Type B pancreatic cell (in vitro differentiated cells): Measurements from ENCODE around the gene TFF2. TPM values are rescaled to one million over a fixed set of nuclear protein-coding genes. Genes with fewer than 3 reads are reported as not detected.

Experiments used
- DNase-seq: peaks from one replicate; pipeline ENCODE4 v3.0.0; 2021; ENCODE audit warnings: mixed read lengths; ENCODE audit not compliant: unreplicated experiment; ENCODE audit errors: extremely low spot score
- H3K27ac Mint-ChIP-seq: 2 replicates; pipeline ENCODE4 v1.8.0; 2021; ENCODE audit warnings: mild to moderate bottlenecking, mixed read lengths
- H3K27me3 Mint-ChIP-seq: 2 replicates; pipeline ENCODE4 v1.8.0; 2021; ENCODE audit warnings: mixed read lengths
- H3K36me3 Mint-ChIP-seq: 2 replicates; pipeline ENCODE4 v1.8.0; 2021; ENCODE audit warnings: mixed read lengths
- H3K4me1 Mint-ChIP-seq: one replicate; pipeline ENCODE4 v1.8.0; 2021; ENCODE audit warnings: mixed read lengths; ENCODE audit not compliant: unreplicated experiment
- H3K4me3 Mint-ChIP-seq: 2 replicates; pipeline ENCODE4 v1.8.0; 2021; ENCODE audit warnings: mild to moderate bottlenecking, mixed read lengths
- H3K9me3 Mint-ChIP-seq: 2 replicates; pipeline ENCODE4 v1.8.0; 2021; ENCODE audit warnings: mixed read lengths
- total RNA-seq: library from RNA; stranded (reverse); gene quantifications from 2 replicates; pipeline ENCODE4 v1.2.1, GENCODE V29; 2021; ENCODE audit warnings: low replicate concordance
- TF ChIP-seq, protein P1 (sequence below): fragments of 200-600 bp; sonication (generic); conservative IDR thresholded peaks from 2 replicates; pipeline ENCODE4 v1.5.0; 2021; ENCODE audit warnings: antibody characterized with exemption, mild to moderate bottlenecking

Gene TFF2
- total RNA-seq, 1 donor from 2014 or later, result 11.3 TPM

DNA sequence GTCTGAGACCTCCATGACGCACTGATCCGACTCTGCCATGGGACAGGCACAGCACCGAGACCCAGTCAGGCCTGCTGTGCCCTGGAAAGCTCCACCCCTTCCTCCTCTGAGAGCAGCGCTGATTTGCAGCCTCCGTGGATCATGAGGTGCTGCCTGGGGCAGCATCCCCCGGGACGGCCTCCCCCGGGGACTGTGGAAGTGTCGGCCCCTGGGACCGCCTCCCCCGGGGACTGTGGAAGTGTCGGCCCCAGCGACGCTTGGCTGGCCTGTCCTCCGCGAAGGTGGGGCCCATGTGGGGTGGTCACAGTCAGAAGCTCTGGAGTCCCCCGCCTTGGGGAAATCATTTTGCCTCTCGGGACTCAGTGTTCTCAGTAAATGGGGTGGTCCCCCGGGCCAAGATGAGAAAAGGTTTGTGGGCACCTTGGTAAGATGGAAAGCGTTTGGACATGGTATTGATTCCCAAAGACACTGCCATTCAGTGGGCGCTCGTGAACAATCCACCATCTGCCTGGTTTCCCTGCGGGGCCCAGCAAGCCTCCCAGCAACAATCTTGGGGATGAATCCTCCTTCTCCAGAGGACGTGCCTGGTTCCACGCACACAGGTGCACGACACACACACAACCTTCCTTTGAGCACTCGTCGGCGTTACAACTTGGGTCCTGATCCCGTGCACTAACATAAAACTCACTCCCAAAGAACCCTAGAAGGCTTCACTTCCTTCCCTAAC lies 3.0 kb downstream of the TFF2 start:
- H3K9me3 Mint-ChIP-seq, result no peaks in the 10 kb centered on the region
- no peak overlapping the region for H3K27ac Mint-ChIP-seq

DNA sequence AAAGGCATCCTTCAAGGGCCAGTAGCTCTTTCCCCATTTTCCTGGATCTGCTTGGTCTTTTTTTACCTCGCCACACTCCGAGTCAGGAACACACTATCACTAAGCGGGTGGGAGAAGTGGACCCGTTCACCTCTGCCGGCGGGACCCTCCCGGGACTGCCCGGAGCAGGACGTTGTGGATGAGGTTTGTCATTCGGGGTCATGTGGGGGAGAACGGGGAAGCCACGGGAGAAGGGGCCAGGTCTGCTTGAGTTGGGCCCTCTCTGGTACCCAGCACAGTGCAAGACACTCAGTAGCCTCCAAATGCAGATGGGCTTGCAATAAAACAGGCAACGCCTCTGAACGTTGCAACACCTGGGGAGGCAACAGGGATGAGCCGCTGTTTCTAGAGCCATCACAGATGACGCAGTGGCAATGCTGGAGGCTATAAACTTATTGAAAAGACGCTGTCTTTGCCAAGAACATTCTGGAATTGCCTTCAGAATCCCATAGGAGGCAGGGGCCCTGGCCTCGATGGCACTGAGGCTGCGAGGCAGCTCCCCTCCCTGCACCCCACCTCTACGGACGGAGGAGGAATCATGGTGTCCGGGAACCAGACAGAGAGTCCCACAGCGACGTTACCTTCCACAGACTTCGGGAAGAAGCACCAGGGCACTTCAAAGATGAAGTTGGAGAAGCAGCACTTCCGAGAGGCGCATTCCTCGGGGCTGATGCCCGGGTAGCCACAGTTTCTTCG lies 3.8 kb downstream of the TFF2 start:
- Mint-ChIP-seq H3K36me3 (no peaks in the 10 kb centered on the region), H3K9me3 (no peaks in the 10 kb centered on the region), H3K4me1 (no peaks in the 10 kb centered on the region), H3K27ac (no peak overlapping the region), H3K27me3 (peaks cover 3% of the 10 kb centered on the region), H3K4me3 (no peak overlapping the region)
- peak; percentile 59 for DNase-seq
- TF ChIP-seq, protein P1, sequence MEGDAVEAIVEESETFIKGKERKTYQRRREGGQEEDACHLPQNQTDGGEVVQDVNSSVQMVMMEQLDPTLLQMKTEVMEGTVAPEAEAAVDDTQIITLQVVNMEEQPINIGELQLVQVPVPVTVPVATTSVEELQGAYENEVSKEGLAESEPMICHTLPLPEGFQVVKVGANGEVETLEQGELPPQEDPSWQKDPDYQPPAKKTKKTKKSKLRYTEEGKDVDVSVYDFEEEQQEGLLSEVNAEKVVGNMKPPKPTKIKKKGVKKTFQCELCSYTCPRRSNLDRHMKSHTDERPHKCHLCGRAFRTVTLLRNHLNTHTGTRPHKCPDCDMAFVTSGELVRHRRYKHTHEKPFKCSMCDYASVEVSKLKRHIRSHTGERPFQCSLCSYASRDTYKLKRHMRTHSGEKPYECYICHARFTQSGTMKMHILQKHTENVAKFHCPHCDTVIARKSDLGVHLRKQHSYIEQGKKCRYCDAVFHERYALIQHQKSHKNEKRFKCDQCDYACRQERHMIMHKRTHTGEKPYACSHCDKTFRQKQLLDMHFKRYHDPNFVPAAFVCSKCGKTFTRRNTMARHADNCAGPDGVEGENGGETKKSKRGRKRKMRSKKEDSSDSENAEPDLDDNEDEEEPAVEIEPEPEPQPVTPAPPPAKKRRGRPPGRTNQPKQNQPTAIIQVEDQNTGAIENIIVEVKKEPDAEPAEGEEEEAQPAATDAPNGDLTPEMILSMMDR, result no peak

More for the DNA sequence above, 3.0 kb downstream of the TFF2 start:
- H3K4me3 Mint-ChIP-seq, result no peak overlapping the region
- no peaks in the 10 kb centered on the region for H3K4me1 Mint-ChIP-seq
- TF ChIP-seq, protein P1, result no peak
- peaks cover 3% of the 10 kb centered on the region for H3K27me3 Mint-ChIP-seq
- DNase-seq, result peak; percentile 65
- H3K36me3 Mint-ChIP-seq, result no peaks in the 10 kb centered on the region

DNA sequence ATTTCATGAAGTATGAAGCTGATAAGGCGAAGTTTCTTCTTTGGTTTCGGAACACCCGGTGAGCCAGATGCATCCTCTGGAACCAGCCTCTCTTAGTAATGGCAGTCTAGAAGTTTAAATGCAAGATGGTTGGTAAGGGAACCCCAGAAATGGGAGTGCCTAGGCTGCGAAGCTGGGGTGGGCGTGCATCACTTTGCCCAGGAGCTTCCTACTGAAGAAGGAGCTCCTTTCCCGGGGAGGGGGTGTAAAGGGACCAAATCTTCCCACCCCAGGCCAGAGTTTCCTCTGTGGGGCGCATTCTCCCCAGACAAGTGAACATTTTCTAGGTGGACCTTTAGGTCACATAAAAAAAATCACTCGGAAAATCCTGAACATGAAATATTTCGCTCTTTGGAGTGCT lies 4.4 kb downstream of the TFF2 start:
- H3K27me3 Mint-ChIP-seq, result peaks cover 1% of the 10 kb centered on the region
- no peaks in the 10 kb centered on the region for H3K4me1 Mint-ChIP-seq
- no peaks in the 10 kb centered on the region for H3K36me3 Mint-ChIP-seq
- no peak overlapping the region for H3K27ac Mint-ChIP-seq
- H3K9me3 Mint-ChIP-seq, result no peaks in the 10 kb centered on the region
- TF ChIP-seq, protein P1, result no peak
- H3K4me3 Mint-ChIP-seq, result no peak overlapping the region
- DNase-seq, result peak; percentile 25

DNA sequence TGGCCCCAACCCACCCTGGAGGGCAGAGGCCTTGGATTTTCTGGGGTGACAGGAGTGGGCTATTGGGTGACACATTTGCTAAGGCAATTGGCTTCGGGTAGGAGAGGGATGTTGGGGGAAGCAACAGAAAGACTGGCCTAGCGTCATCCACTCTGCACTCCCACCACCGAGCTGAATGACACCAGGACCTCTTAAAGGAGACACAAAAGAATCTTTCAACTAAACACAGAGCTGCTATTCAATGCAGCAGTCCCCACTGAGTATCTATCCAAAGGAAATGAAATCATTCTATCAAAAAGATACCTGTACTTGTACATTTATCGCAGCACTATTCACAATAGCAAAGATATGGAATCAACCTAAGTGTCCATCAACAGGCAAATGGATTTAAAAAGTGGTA lies 6.2 kb downstream of the TFF2 start:
- peak; percentile 43 for DNase-seq
- Mint-ChIP-seq H3K27ac (no peak overlapping the region), H3K27me3 (no peaks in the 10 kb centered on the region), H3K4me3 (no peak overlapping the region), H3K36me3 (no peaks in the 10 kb centered on the region), H3K4me1 (no peaks in the 10 kb centered on the region), H3K9me3 (no peaks in the 10 kb centered on the region)
- TF ChIP-seq, protein P1, result no peak

DNA sequence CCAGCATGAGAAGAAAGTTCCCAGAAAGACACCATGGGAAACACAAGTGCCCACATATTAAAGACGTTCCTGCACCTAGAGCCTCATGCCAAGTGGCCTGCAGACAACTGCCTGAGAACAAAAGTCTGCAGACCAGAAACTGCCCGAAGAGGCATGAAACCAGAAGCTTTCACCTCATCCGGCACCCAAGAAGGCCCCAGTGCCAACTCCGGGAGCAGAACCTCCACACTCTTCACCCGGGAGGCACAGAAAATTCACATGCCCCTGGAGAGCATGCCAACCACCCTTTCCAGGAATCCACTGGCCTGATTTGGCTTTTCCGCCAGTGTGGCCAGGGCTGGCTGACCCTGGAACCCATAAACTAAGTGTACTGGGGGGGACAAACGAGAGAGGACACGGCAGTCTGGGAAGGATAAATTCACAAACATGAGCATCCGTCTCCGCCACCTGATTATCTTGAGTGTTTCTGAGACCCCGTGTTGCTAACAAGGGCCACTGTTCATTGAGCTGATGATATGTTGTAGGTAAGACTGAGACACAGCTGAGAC lies 6.8 kb downstream of the TFF2 start:
- no peak overlapping the region for H3K27ac Mint-ChIP-seq
- peak; percentile 48 for DNase-seq

More for the DNA sequence above, 6.8 kb downstream of the TFF2 start:
- no peaks in the 10 kb centered on the region for H3K36me3 Mint-ChIP-seq
- H3K4me1 Mint-ChIP-seq, result no peaks in the 10 kb centered on the region
- no peaks in the 10 kb centered on the region for H3K27me3 Mint-ChIP-seq
- no peaks in the 10 kb centered on the region for H3K9me3 Mint-ChIP-seq
- H3K4me3 Mint-ChIP-seq, result no peak overlapping the region
- TF ChIP-seq, protein P1, result no peak
